ENCODE data around the gene MATN1.

DNA sequence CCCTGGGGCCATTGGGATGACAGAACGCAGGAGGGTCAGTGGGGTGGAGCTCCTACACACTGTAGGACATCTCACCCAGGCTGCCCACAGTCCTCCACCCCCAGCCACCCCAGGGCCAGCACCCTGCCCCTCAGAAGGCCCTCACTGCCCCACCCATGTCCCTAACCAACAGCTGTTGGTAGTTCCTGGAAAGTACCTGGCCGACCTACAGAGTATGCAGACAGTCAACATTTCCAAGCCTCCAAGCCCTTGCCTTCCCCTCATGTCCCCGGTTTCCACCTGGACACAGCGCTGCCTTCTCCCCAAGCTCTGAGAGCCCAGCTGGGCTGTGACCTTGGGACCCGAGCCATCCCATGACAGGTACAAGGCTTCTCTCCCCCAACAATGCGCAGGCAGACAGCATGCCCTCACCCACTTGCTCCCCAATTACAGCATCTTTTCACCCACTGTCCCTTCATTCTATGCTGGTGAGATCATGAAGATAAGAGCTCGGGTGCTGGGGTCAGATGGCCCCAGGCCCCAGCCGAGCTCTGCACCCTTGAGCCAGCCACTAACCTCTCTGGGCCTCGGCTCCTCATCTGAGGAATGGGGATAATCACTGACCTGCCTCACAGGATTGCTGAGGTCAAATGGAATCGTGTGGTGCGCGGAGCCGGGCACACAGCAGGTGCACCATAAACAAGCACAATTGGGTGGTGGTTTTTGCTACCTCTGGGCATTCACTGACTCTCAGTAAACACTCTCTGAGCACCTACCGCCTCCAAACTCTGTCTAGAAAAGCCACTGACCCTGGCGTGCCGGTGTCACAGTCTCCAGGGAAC, 23.0 kb upstream of the MATN1 start:
- no peak for TF ChIP-seq REST (IDR thresholded peaks at IDR 0.05; ENCODE audit: insufficient replicate concordance, low read depth)
- TF ChIP-seq CTCF (IDR thresholded peaks at IDR 0.05; ENCODE audit: insufficient read depth, low read length) = no peak
- TF ChIP-seq POLR2AphosphoS5 (IDR thresholded peaks at IDR 0.05; ENCODE audit: low read depth) = no peak
